HG03066 (cell line): ENCODE data around the gene UBE2R2.
A peak's percentile ranks its signal among the peaks of the same experiment; 100 is the strongest.
"Not testable (repeated sequence)": the region's sequence is repeated elsewhere in the genome, so short reads cannot be mapped to it uniquely, and the experiment has no call there.

ENCODE experiments used
- ATAC-seq: cut with Tn5 transposase; IDR thresholded peaks from one replicate; pipeline ENCODE4 v1.9.1; 2021; ENCODE audit warnings: low read depth; ENCODE audit not compliant: unreplicated experiment

UBE2R2 gene

DNA sequence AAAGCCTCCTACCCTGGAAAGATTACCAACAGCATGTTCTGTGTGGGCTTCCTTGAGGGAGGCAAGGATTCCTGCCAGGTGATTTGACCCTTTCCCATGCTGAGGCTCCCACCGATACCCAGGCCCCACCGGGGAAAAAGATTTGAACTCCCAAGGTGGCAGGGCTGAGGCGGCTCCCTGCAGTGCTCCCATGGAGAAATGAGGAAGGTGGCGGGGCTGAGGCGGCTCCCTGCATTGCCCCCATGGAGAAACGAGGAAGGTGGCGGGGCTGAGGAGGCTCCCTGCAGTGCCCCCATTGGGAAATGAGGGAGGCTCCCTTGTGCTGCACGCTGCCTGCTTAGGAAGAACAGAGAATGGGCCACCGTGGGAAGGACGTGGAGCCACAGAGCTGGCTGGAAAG is 18.4 kb upstream of the UBE2R2 start:
- ATAC-seq: no peak

DNA sequence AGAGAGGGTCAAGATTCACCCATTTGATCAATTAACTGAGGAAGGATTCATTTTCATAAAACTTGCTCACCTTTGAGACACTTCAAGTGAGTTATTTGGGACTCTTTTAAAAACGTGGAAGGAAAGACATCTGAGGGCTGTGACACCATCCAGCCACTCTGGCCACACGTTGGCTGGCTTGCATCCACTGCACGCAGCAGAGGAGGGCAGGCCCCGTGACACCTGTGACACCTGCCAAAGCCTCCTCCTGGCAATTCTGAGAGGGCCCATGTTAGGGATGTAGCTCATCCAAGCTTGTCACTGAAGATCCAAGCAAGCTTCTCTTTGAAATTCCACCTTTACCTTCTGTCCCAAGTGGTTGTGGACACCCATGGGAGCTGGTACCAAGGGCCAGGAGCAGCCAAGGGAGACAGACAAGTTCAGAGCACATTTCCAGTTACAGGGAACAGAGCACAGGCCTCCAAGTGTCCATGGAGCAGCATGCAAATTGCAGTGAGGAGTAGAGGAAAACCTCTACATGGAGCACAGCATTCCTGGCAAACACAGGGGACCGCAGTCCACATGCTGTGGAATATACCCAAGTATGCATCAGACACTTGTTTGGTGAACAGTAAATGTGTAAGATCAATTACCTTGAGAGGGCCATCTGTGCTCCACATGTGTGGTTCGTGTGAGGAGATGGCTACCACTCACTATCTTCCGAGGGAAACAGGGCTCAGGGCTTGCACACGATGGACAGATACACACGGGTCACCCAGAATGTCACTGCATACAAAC is 16.8 kb upstream of the UBE2R2 start:
- ATAC-seq: no peak

DNA sequence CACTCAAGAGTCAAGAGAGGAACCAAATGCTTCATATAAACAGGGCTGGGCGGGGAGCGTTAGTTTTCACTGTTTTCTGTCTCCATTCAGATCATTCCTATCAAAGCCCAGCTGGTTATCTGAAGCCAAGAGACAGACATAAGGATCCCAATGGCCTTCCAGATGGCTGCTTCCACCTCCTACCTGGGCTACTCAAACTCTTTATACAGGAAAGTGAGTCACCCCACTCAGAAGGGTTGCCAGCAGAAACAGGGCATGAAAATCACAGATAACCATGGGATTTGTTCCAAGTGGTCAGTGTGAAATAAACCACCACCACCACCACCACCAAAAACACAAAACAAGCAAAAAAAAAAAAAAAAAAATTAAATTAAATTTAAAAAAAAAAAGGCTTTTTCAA is 16.1 kb upstream of the UBE2R2 start:
- no peak for ATAC-seq

- not testable (repeated sequence) for ATAC-seq
Measured at GRCh38 chr9:33801943-33802500, 14.9 kb upstream of the UBE2R2 start.

- ATAC-seq: not testable (repeated sequence)
Measured at GRCh38 chr9:33804196-33804595, 12.8 kb upstream of the UBE2R2 start.

- ATAC-seq: not testable (repeated sequence)
Measured at GRCh38 chr9:33807156-33807555, 9.8 kb upstream of the UBE2R2 start.

GRCh38 chr9:33808979-33809322 is 8.0 kb upstream of the UBE2R2 start:
- ATAC-seq: not testable (repeated sequence)

GRCh38 chr9:33809506-33809905 is 7.5 kb upstream of the UBE2R2 start:
- no peak for ATAC-seq

GRCh38 chr9:33813712-33814641 is 3.0 kb upstream of the UBE2R2 start:
- no peak for ATAC-seq

GRCh38 chr9:33815781-33816180 is 1.2 kb upstream of the UBE2R2 start:
- no peak for ATAC-seq

GRCh38 chr9:33817327-33818166 is 587 bp downstream of the UBE2R2 start:
- ATAC-seq: peak; percentile 23

DNA sequence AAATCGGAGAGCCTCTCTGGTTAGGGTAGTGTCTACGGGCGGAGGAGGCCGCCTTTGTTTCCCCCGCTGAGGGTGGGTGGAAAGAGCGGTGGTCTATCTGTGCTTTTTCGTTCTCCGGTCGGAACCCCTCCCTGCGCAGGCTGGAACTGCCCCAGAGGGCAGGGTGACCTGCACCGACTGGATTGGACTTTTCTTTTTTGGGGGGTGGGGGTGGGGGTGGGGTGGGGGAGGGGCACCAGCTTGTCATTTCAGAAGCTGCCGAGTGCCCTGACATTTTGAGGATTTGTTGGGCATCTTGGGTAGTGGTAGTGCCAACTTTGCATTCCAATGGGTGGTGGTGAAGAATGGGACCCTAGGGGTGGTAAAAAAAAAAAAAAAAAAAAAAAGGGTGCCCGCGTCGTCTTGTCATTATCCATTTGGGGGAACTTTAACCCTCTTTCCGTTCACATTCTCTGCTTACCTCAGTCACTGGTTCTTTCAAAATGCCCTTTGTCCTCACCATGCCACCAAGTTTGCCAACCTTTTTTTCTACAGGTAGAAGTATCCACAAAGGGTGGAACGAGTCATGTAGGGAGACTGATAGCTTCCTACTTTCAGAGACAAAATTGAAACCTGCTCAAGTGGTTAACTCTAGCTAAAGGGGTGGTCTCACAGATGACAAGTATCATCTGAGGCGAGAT is 1.3 kb downstream of the UBE2R2 start:
- ATAC-seq: no peak

- ATAC-seq: no peak
Measured at GRCh38 chr9:33818847-33819500, 2.0 kb downstream of the UBE2R2 start.

GRCh38 chr9:33820231-33820745 is 3.3 kb downstream of the UBE2R2 start:
- no peak for ATAC-seq

DNA sequence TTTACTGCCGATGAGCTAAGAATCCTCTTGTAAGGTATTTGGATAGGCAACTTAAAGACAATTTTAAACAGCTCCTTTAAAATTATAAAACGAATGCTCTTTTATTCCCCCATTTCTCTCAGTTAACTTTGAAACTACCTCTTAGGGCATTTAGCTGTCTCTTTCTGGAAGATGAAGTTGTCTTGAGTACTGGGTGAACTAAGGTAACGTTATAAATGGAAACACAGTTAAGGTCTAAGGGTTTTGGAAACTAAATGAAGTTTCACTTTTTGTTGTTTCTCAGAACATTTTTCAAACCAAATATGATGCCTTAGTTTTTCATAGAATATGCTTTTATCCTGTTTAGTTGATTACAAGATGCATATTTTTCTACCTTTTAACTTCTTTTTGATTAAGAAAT is 6.8 kb downstream of the UBE2R2 start:
- no peak for ATAC-seq

- ATAC-seq: not testable (repeated sequence)
Measured at GRCh38 chr9:33827285-33827684, 10.3 kb downstream of the UBE2R2 start.

DNA sequence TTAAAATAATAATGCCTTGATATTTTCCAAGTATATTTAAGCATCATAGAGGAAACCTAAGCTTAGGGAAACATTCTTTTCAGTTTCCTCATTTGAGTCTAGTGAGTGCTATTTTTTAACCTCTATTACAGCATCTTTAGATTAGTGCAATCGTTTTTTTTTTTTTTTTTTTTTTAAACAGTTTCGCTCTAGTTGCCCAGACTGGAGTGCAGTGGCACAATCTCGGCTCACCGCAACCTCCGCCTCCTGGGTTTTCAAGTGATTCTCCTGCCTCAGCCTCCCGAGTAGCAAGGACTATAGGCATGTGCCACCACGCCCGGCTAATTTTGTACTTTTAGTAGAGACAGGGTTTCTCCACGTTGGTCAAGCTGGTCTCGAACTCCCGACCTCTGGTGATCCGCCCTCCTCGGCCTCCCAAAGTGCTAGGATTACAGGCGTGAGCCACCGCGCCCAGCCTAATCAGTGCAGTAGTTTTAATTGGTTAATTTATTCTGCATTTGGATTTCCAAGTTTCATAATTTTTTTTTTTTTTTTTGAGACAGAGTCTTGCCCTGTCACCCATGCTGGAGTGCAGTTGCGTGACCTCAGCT is 12.8 kb downstream of the UBE2R2 start:
- ATAC-seq: not testable (repeated sequence)

DNA sequence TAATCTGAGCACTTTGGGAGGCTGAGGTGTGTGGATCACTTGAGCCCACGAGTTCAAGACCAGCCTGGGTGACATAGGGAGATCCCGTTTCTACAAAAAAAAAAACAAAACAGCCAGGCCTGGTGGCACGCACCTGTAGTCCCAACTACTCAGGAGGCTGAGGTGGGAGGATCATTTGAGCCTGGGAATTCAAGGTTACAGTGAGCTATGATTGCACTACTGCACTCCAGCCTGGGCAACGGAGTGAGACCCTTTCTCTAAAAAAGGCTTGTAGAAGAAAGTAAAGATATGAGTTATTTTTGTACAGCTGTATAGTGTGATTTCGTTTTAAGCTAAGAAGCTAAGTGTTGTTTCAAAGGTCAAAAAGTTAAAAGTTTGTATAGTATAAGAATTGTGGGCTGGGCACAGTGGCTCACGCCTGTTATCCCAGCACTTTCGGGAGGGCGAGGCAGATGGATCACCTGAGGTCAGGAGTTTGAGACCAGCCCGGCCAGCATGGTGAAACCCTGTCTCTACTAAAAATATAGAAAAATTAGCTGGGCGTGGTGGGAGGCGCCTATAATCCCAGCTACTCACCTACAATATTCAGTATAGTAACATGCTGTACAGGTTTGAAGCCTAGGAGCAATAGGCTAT is 18.8 kb downstream of the UBE2R2 start:
- ATAC-seq: no peak
